ENCODE data around the gene PDP2. TPM values are rescaled to one million over a fixed set of nuclear protein-coding genes. Genes with fewer than 3 reads are reported as not detected.

PDP2 gene
- total RNA-seq, 1 experiment from 2014 or later, result 12.1 TPM

GRCh38 chr16:66918803-66919568 lies 38.7 kb downstream of the PDP2 start, which contains the start of gene CDH16:
CDH16 (minus strand) TSS chr16:66918885; CDS start chr16:66918065, 820 bp downstream.
- DNase-seq (ENCODE audit: low read depth), result no peak

DNA sequence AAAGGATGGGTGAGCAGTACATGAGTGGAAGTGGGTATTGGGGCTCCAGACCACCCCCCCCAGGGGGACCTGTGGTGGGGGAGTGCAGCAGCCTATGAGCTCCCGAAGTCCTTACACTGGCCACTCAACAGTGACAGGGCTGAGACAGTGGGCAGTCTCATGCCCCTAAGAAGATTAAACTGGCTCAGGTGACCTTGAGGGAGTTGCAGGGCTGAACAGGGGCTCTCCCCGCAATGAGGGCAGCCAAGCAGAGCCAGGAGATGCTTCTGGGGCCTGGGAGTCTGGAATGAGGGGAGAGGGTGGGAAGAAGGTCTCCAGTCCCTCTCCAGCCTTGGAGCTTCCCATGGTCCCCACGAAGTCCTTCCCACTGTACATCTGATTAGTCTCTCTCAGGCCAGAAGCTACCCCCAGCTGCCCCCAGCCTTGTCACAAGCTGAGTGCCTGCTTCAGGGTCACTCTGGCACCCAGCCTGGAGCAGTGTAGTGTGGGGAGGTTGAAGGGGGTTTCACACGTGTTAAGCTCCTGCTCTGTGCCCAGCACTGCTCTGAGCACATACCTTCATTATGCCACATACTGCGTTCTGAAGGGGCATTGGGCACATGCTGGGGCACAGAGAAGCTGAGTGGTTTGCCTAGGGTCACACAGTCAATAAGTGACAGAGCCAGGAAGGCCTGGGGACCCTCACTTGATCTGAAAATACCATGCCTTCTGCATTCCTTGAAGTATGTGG lies 39.4 kb downstream of the PDP2 start:
- no peak for DNase-seq (ENCODE audit: low read depth)

- no peak for DNase-seq (ENCODE audit: low read depth)
These were observed 39.9 kb downstream of the PDP2 start for GRCh38 chr16:66920299-66920590.

DNA sequence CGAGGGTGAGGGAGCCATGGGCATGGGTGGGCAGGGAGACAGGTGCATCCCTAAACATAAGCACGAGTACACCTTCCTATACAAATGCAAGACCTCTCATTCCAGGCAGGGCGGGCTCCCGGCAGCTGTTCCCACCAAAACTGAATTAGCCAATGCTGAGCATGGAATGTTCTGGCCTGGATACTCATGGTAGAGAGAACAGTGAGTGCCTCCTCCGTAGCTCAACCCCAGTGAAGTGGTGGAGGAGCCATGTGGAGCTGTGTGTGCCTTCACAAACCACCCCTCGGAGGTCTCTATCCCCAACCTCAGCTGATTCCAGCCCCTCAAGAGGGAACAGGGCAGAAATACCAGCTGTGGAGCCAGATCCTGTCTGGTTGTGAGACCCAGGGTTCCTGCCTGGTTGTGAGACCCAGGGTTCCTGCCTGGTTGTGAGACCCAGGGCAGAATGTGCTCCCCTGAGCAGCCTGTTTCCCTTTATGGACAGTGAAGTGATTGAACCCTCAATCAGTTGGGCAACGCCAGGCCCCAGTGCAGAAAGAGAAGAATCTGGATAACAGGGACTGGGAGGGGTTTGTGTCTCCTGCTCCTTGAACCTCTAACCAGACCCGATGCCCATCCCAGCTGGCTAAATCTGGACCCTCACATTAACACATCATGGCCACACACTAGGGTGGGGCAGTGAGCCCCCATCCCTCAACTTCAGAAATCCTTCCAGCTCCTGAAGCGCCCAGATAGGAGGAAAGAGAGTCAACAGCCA lies 40.8 kb downstream of the PDP2 start:
- DNase-seq (ENCODE audit: low read depth), result no peak

- DNase-seq (ENCODE audit: low read depth), result no peak
These were observed 41.6 kb downstream of the PDP2 start for GRCh38 chr16:66921729-66922450.

- no peak for DNase-seq (ENCODE audit: low read depth)
These were observed 43.0 kb downstream of the PDP2 start for GRCh38 chr16:66923247-66923731.

DNA sequence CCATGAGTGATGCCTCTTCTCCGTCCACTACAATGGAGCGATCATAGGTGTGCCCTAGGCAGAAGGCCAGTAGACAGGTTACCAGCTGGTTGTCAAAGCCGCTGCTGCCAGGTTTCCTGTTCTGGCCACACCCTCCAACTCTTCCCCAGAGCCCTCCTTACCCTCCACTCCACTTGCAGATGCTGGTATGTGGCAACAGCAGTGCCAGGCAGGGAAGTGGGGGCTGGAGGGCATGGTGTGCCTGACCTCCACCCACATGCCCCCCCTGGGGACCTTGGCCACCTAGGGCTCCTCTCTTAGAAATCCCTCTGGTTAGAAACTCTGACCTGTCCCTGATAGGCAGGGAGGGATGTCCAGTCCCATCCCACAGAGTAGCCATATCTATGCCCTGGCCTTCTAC lies 43.6 kb downstream of the PDP2 start:
- DNase-seq (ENCODE audit: low read depth), result no peak

- DNase-seq (ENCODE audit: low read depth), result no peak
These were observed 44.4 kb downstream of the PDP2 start for GRCh38 chr16:66924527-66925321.

GRCh38 chr16:66925322-66925840 lies 45.1 kb downstream of the PDP2 start, which contains the start of gene RRAD:
RRAD (minus strand) TSS chr16:66925535; CDS start chr16:66925179, 356 bp downstream.
- DNase-seq (ENCODE audit: low read depth), result no peak

GRCh38 chr16:66926171-66926947 lies 46.0 kb downstream of the PDP2 start:
- DNase-seq (ENCODE audit: low read depth), result no peak

GRCh38 chr16:66926961-66927436 lies 46.7 kb downstream of the PDP2 start:
- peak; percentile 95 for DNase-seq (ENCODE audit: low read depth)

DNA sequence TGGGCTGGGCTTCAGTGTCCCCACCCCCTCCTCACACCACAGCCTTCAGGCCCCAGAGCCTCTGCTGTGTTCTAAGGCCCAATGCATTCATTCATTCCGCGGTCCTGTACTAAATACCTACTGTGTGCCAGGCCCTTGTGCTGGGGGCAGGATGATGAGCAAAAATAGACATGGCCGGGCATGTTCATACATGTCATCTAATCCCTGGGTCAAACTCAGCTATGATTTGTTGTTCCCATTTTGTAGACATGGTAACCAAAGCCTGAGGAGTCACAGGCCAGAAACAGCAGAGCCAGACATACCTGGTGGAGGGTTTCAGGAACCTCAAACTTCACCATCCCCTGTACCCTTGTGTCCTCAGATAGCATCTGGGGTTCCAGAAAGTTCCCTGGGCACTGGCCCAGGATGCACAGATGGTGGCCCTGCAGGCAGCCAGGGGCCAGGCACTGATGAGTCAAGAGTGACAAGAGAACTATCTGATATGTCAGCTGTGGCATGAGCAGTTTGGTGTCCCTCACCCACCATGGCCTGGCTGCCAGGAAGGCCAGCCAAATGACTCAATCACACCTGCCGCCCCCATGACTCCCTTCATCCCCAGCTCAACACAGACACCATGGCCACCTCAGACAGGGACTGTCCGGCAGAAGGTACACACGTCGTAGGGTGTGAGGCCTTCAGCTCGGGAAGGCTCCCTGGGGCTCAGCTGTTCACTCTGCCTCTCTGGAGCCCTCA lies 47.8 kb downstream of the PDP2 start:
- DNase-seq (ENCODE audit: low read depth), result peak; percentile 68

- peak; percentile 53 for DNase-seq (ENCODE audit: low read depth)
These were observed 48.5 kb downstream of the PDP2 start for GRCh38 chr16:66928702-66929388.

- DNase-seq (ENCODE audit: low read depth), result peak; percentile 70
These were observed 49.9 kb downstream of the PDP2 start for GRCh38 chr16:66930189-66930588.

DNA sequence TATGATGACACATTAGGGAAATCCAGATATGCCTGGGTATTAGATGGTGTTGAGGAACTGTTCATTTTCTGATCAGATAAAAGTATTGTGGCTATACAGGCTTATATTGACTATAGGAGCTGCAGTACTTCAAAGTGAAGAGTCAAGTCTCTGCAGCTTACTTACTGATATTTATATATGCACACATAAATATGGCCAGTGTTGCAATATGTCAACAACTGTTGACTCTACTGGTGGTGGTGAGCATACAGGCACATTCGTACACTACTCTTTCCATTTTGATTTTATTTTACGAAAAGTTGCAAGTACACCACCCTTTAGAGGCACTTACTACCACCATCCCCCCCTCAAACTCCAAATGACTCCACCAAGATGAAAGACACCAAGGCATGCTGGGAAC lies 51.4 kb downstream of the PDP2 start:
- DNase-seq (ENCODE audit: low read depth), result no peak

DNA sequence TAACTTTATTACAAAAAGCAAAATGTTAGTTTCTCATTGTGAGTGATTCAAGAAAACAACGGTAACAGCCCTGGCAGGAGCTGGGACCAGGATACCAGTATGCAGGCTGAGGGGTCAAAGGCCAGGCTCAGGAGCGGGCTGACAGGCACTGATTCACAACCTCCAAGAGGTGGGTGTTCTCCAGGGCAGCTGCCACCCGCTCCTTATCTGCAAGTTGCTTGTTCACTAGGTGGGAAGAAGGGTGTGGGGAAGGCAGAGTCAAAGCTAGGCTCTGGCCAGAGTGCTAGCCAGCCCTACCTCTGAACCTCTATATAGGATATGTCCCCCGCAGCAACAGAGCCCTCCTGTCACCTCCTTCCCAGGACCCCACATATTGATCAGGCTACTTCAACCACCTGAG lies 51.8 kb downstream of the PDP2 start:
- no peak for DNase-seq (ENCODE audit: low read depth)

GRCh38 chr16:66933776-66934137 lies 53.4 kb downstream of the PDP2 start:
- no peak for DNase-seq (ENCODE audit: low read depth)

All from HT1080 (cell line).